Neuronal stem cell (in vitro differentiated cells): Measurements from ENCODE around the gene TMEM176B.

Experiments used
- DNase-seq: peaks from one replicate; pipeline ENCODE4 v3.0.0-alpha.2; 2013; ENCODE audit warnings: low spot score
- H2AFZ ChIP-seq: one replicate; pipeline ENCODE4 v1.6.1; 2013; ENCODE audit warnings: mild to moderate bottlenecking, low read length, inconsistent platforms
- H2AK5ac ChIP-seq: 2 replicates; pipeline ENCODE4 v1.6.1; 2013; ENCODE audit warnings: low read depth, mild to moderate bottlenecking, inconsistent platforms, low read length, moderate library complexity, mixed read lengths
- H2BK120ac ChIP-seq: 2 replicates; pipeline ENCODE4 v1.6.1; 2013; ENCODE audit warnings: low read depth, mild to moderate bottlenecking, inconsistent platforms, low read length, moderate library complexity, mixed read lengths
- H2BK12ac ChIP-seq: one replicate; pipeline ENCODE4 v1.6.1; 2013; ENCODE audit warnings: low read length, inconsistent platforms
- H2BK15ac ChIP-seq: 2 replicates; pipeline ENCODE4 v1.6.1; 2013; ENCODE audit warnings: mild to moderate bottlenecking, low read length, inconsistent platforms, mixed read lengths
- H2BK5ac ChIP-seq: one replicate; pipeline ENCODE4 v1.6.1; 2013; ENCODE audit warnings: inconsistent platforms, mild to moderate bottlenecking, low read length, moderate library complexity
- H3K14ac ChIP-seq: one replicate; pipeline ENCODE4 v1.6.1; 2013; ENCODE audit warnings: low read length, inconsistent platforms
- H3K18ac ChIP-seq: 2 replicates; pipeline ENCODE4 v1.6.1; 2013; ENCODE audit warnings: low read length, inconsistent platforms
- H3K23ac ChIP-seq: 2 replicates; pipeline ENCODE4 v1.6.1; 2013; ENCODE audit warnings: low read depth, mild to moderate bottlenecking, mixed read lengths, low read length, inconsistent platforms; ENCODE audit not compliant: poor library complexity
- H3K27ac ChIP-seq: replicated peaks from 3 replicates; pipeline ENCODE4 v1.5.1; 2013; ENCODE audit warnings: low read length, inconsistent platforms
- H3K27me3 ChIP-seq, 3 experiments: 2 replicates each; pipeline ENCODE4 v1.6.1; 2013; ENCODE audit warnings: low read length in 3 of 3, mild to moderate bottlenecking in 2 of 3, inconsistent platforms in 1 of 3, low read depth in 1 of 3, mixed read lengths in 1 of 3, moderate library complexity in 1 of 3; ENCODE audit not compliant: control insufficient read depth in 3 of 3, insufficient read depth in 3 of 3
- H3K36me3 ChIP-seq, 2 donors: replicated peaks in 1 of 2; 2 replicates each; pipeline ENCODE4 v1.6.1; 2013; ENCODE audit warnings: low read length in 2 of 2; ENCODE audit not compliant: control insufficient read depth in 2 of 2, insufficient read depth in 2 of 2
- H3K4ac ChIP-seq: 2 replicates; pipeline ENCODE4 v1.6.1; 2013; ENCODE audit warnings: inconsistent platforms, mild to moderate bottlenecking, low read length, moderate library complexity
- H3K4me1 ChIP-seq, 2 donors: 1 replicate in 1 of 2; 2 replicates in 1 of 2; pipeline ENCODE4 v1.6.1; 2013; ENCODE audit warnings: low read length in 2 of 2, low read depth in 1 of 2; ENCODE audit not compliant: control insufficient read depth in 2 of 2, insufficient read depth in 1 of 2
- H3K4me2 ChIP-seq: one replicate; pipeline ENCODE4 v1.6.1; 2013; ENCODE audit warnings: mild to moderate bottlenecking, low read length, inconsistent platforms; ENCODE audit not compliant: insufficient read depth, poor library complexity, severe bottlenecking
- H3K4me3 ChIP-seq, 2 donors: 2 replicates each; pipeline ENCODE4 v1.5.1; 2013; ENCODE audit warnings: low read length in 2 of 2, mild to moderate bottlenecking in 2 of 2, inconsistent platforms in 1 of 2, moderate library complexity in 1 of 2
- H3K79me1 ChIP-seq: one replicate; pipeline ENCODE4 v1.6.1; 2013; ENCODE audit warnings: low read depth, mild to moderate bottlenecking, inconsistent platforms, low read length, moderate library complexity
- H3K9ac ChIP-seq: one replicate; pipeline ENCODE4 v1.6.1; 2013; ENCODE audit warnings: mild to moderate bottlenecking, low read depth, low read length, inconsistent platforms; ENCODE audit not compliant: poor library complexity
- H3K9me3 ChIP-seq, 2 donors: replicated peaks in 1 of 2; 2 replicates each; pipeline versions ENCODE3 to v1.6.1; 2013; ENCODE audit warnings: low read length in 2 of 2, mild to moderate bottlenecking in 2 of 2, inconsistent platforms in 1 of 2, low read depth in 1 of 2, mixed read lengths in 1 of 2, moderate library complexity in 1 of 2; ENCODE audit not compliant: control insufficient read depth in 2 of 2, insufficient read depth in 1 of 2
- H4K8ac ChIP-seq: one replicate; pipeline ENCODE4 v1.6.1; 2013; ENCODE audit warnings: low read depth, mild to moderate bottlenecking, inconsistent platforms, low read length, moderate library complexity
- H4K91ac ChIP-seq: one replicate; pipeline ENCODE4 v1.6.1; 2013; ENCODE audit warnings: low read length, low read depth, mild to moderate bottlenecking, inconsistent platforms; ENCODE audit not compliant: poor library complexity
- WGBS, 2 donors: extraction: QIAGEN DNeasy Blood & Tissue Kit; methylation state at CpG; one replicate each; pipeline ENCODE4 v1.1.7; 2013; ENCODE audit warnings: missing lambda C conversion rate in 2 of 2, mixed read lengths in 1 of 2; ENCODE audit not compliant: insufficient read length in 2 of 2, insufficient replicate concordance in 1 of 2; ENCODE audit errors: extremely low coverage in 2 of 2; 5-methylcytosine and 5-hydroxymethylcytosine counted together

TMEM176B gene

GRCh38 chr7:150766334-150766709 is 33.8 kb downstream of the TMEM176B start:
- Histone ChIP-seq H4K91ac (no peak overlapping the region), H2AK5ac (no peak overlapping the region), H3K79me1 (no peaks in the 10 kb centered on the region), H2BK12ac (no peak overlapping the region), H2AFZ (no peak overlapping the region), H3K27me3 (no peaks in the 10 kb centered on the region), H3K9me3 (no peaks in the 10 kb centered on the region), H3K9ac (no peak overlapping the region), H3K36me3 (no peaks in the 10 kb centered on the region), H3K27ac (no peak overlapping the region), H2BK120ac (no peak overlapping the region), H4K8ac (no peak overlapping the region), H3K23ac (no peak overlapping the region), H3K4me1 (no peaks in the 10 kb centered on the region), H2BK15ac (no peak overlapping the region), H2BK5ac (no peak overlapping the region), H3K14ac (no peak overlapping the region), H3K18ac (no peak overlapping the region), H3K4me3 (no peak overlapping the region), H3K4me2 (no peak overlapping the region), H3K4ac (no peak overlapping the region)
- no peak for DNase-seq

GRCh38 chr7:150759479-150759878 is 40.7 kb downstream of the TMEM176B start:
- no peaks in the 10 kb centered on the region for H3K4me1 ChIP-seq
- no peak overlapping the region for H3K9ac ChIP-seq
- no peak overlapping the region for H2BK15ac ChIP-seq
- H3K27me3 ChIP-seq: no peaks in the 10 kb centered on the region
- no peak overlapping the region for H2BK120ac ChIP-seq
- no peak overlapping the region for H2AFZ ChIP-seq
- H4K91ac ChIP-seq: no peak overlapping the region
- no peak overlapping the region for H3K14ac ChIP-seq
- H2BK5ac ChIP-seq: no peak overlapping the region
- no peak overlapping the region for H3K18ac ChIP-seq
- no peaks in the 10 kb centered on the region for H3K9me3 ChIP-seq
- H4K8ac ChIP-seq: no peak overlapping the region
- no peak overlapping the region for H3K4me3 ChIP-seq
- WGBS, 2 donors: no CpG with 5 or more reads among the region's 1 CpG
- no peak for DNase-seq
- no peak overlapping the region for H3K4me2 ChIP-seq
- no peaks in the 10 kb centered on the region for H3K79me1 ChIP-seq
- H2BK12ac ChIP-seq: no peak overlapping the region
- no peak overlapping the region for H3K27ac ChIP-seq
- H3K4ac ChIP-seq: no peak overlapping the region
- H3K36me3 ChIP-seq: no peaks in the 10 kb centered on the region
- H2AK5ac ChIP-seq: no peak overlapping the region
- H3K23ac ChIP-seq: no peak overlapping the region

GRCh38 chr7:150756858-150757257 is 43.3 kb downstream of the TMEM176B start:
- Histone ChIP-seq H3K27ac (no peak overlapping the region), H3K9ac (no peak overlapping the region), H3K79me1 (no peaks in the 10 kb centered on the region), H3K27me3 (no peaks in the 10 kb centered on the region), H2AFZ (no peak overlapping the region), H3K4ac (no peak overlapping the region), H3K4me3 (no peak overlapping the region), H2BK120ac (no peak overlapping the region), H2BK12ac (no peak overlapping the region), H3K9me3 (no peaks in the 10 kb centered on the region), H2BK5ac (no peak overlapping the region), H3K36me3 (no peaks in the 10 kb centered on the region), H3K14ac (no peak overlapping the region), H3K18ac (no peak overlapping the region), H4K8ac (no peak overlapping the region), H3K23ac (no peak overlapping the region), H3K4me1 (no peaks in the 10 kb centered on the region), H2BK15ac (no peak overlapping the region), H2AK5ac (no peak overlapping the region), H4K91ac (no peak overlapping the region), H3K4me2 (no peak overlapping the region)
- DNase-seq: no peak
- no CpG with 5 or more reads among the region's 1 CpG for WGBS, 2 donors

GRCh38 chr7:150756166-150756565 is 44.0 kb downstream of the TMEM176B start:
- no peak overlapping the region for H3K14ac ChIP-seq
- DNase-seq: no peak
- H2BK15ac ChIP-seq: no peak overlapping the region
- H2BK120ac ChIP-seq: no peak overlapping the region
- no peak overlapping the region for H2BK5ac ChIP-seq
- no peak overlapping the region for H3K9ac ChIP-seq
- H2BK12ac ChIP-seq: no peak overlapping the region
- no peak overlapping the region for H3K4me2 ChIP-seq
- WGBS, 2 donors: no CpG with 5 or more reads among the region's 3 CpGs
- no peak overlapping the region for H3K27ac ChIP-seq
- no peaks in the 10 kb centered on the region for H3K36me3 ChIP-seq
- no peak overlapping the region for H4K91ac ChIP-seq
- H3K18ac ChIP-seq: no peak overlapping the region
- H3K4me3 ChIP-seq: no peak overlapping the region
- no peaks in the 10 kb centered on the region for H3K79me1 ChIP-seq
- H3K4me1 ChIP-seq: no peaks in the 10 kb centered on the region
- no peak overlapping the region for H3K4ac ChIP-seq
- H4K8ac ChIP-seq: no peak overlapping the region
- no peak overlapping the region for H2AK5ac ChIP-seq
- no peaks in the 10 kb centered on the region for H3K9me3 ChIP-seq
- H3K27me3 ChIP-seq: no peaks in the 10 kb centered on the region
- no peak overlapping the region for H3K23ac ChIP-seq
- no peak overlapping the region for H2AFZ ChIP-seq
